ENCODE measurements around the gene ATXN7L1.
"Not testable (repeated sequence)": the region's sequence is repeated elsewhere in the genome, so short reads cannot be mapped to it uniquely, and the experiment has no call there.

The ATXN7L1 gene

GRCh38 chr7:105698531-105698930 lies 177.9 kb downstream of the ATXN7L1 start:
- TF ChIP-seq SNAI2 (CRISPR knock-in tag; IDR thresholded peaks at IDR 0.05) (no peak), RARB (CRISPR knock-in tag; IDR thresholded peaks at IDR 0.05) (no peak), BACH2 (CRISPR knock-in tag; IDR thresholded peaks at IDR 0.05; ENCODE audit: borderline replicate concordance) (no peak), CSDC2 (CRISPR knock-in tag; IDR thresholded peaks at IDR 0.05) (no peak), ISL1 (CRISPR knock-in tag; IDR thresholded peaks at IDR 0.05) (no peak), TCF4 (CRISPR knock-in tag; IDR thresholded peaks at IDR 0.05; ENCODE audit: borderline replicate concordance) (no peak), ZC3H10 (CRISPR knock-in tag; IDR thresholded peaks at IDR 0.05) (no peak), GLIS3 (CRISPR knock-in tag; IDR thresholded peaks at IDR 0.05) (no peak), CREB5 (CRISPR knock-in tag; IDR thresholded peaks at IDR 0.05; ENCODE audit: low read depth) (no peak), POU6F1 (CRISPR knock-in tag; IDR thresholded peaks at IDR 0.05; ENCODE audit: borderline replicate concordance, low read depth) (no peak), ZFP3 (CRISPR knock-in tag; IDR thresholded peaks at IDR 0.05) (no peak), PPARA (CRISPR knock-in tag; IDR thresholded peaks at IDR 0.05; ENCODE audit: borderline replicate concordance) (no peak), ZNF565 (CRISPR knock-in tag; conservative IDR thresholded peaks at IDR 0.05; ENCODE audit: low read depth) (no peak), ZNF70 (CRISPR knock-in tag; IDR thresholded peaks at IDR 0.05) (no peak)
- no peak for ATAC-seq

- TF ChIP-seq GLIS3 (CRISPR knock-in tag; IDR thresholded peaks at IDR 0.05) (no peak), ISL1 (CRISPR knock-in tag; IDR thresholded peaks at IDR 0.05) (no peak), ZNF565 (CRISPR knock-in tag; conservative IDR thresholded peaks at IDR 0.05; ENCODE audit: low read depth) (no peak), PPARA (CRISPR knock-in tag; IDR thresholded peaks at IDR 0.05; ENCODE audit: borderline replicate concordance) (no peak), ZFP30 (CRISPR knock-in tag; IDR thresholded peaks at IDR 0.05) (no peak), OSR1 (CRISPR knock-in tag; IDR thresholded peaks at IDR 0.05) (no peak), CSDC2 (CRISPR knock-in tag; IDR thresholded peaks at IDR 0.05) (no peak), TCF4 (CRISPR knock-in tag; IDR thresholded peaks at IDR 0.05; ENCODE audit: borderline replicate concordance) (no peak), PATZ1 (CRISPR knock-in tag; IDR thresholded peaks at IDR 0.05; ENCODE audit: borderline replicate concordance) (no peak), ARNTL (CRISPR knock-in tag; IDR thresholded peaks at IDR 0.05; ENCODE audit: borderline replicate concordance, low read depth) (no peak), ZC3H10 (CRISPR knock-in tag; IDR thresholded peaks at IDR 0.05) (no peak), CREB5 (CRISPR knock-in tag; IDR thresholded peaks at IDR 0.05; ENCODE audit: low read depth) (no peak), ESRRG (CRISPR knock-in tag; IDR thresholded peaks at IDR 0.05) (no peak), ZNF70 (CRISPR knock-in tag; IDR thresholded peaks at IDR 0.05) (no peak), RARB (CRISPR knock-in tag; IDR thresholded peaks at IDR 0.05) (no peak), TSHZ2 (CRISPR knock-in tag; IDR thresholded peaks at IDR 0.05) (no peak), POU6F1 (CRISPR knock-in tag; IDR thresholded peaks at IDR 0.05; ENCODE audit: borderline replicate concordance, low read depth) (no peak), ZFP3 (CRISPR knock-in tag; IDR thresholded peaks at IDR 0.05) (no peak), BACH2 (CRISPR knock-in tag; IDR thresholded peaks at IDR 0.05; ENCODE audit: borderline replicate concordance) (no peak), CSRNP3 (CRISPR knock-in tag; IDR thresholded peaks at IDR 0.05) (no peak)
Observed at GRCh38 chr7:105697753-105698152, 178.6 kb downstream of the ATXN7L1 start.

GRCh38 chr7:105697169-105697568 lies 179.2 kb downstream of the ATXN7L1 start:
- ATAC-seq, result not testable (repeated sequence)

More at GRCh38 chr7:105697753-105698152, 178.6 kb downstream of the ATXN7L1 start:
- no peak for ATAC-seq
